ENCODE measurements around the gene SPAG7. TPM values are rescaled to one million over a fixed set of nuclear protein-coding genes. Genes with fewer than 3 reads are reported as not detected.

SPAG7 gene
- total RNA-seq, 2 experiments from 2014 or later, result 60.5 to 70.1 TPM

- peaks cover 52% of the 10 kb centered on the region for H3K4me1 Mint-ChIP-seq
- CTCF ChIA-PET, result interaction anchor here (0.7 to 4.4 kb wide), 4 partner anchors 21 to 802 kb away, joined by 3 to 34 read pairs (median 7); partner anchors contain the start of gene SPAG7
- ATAC-seq, result no peak
- H3K36me3 Mint-ChIP-seq, result peaks cover 62% of the 10 kb centered on the region
- peak overlapping the region; percentile 98 for H3K4me3 Mint-ChIP-seq
- H3K9me3 Mint-ChIP-seq (ENCODE audit: low read depth), result no peaks in the 10 kb centered on the region
- no peaks in the 10 kb centered on the region for H3K27me3 Mint-ChIP-seq
- peak overlapping the region; percentile 92 for H3K27ac Mint-ChIP-seq
- DNase-seq, result no peak
Measured at GRCh38 chr17:4945944-4946280, 21.7 kb downstream of the SPAG7 start.

- peak; percentile 40 for ATAC-seq
- Mint-ChIP-seq H3K4me1 (peaks cover 47% of the 10 kb centered on the region), H3K4me3 (peak overlapping the region; percentile 98), H3K27ac (peak overlapping the region; percentile 92), H3K36me3 (peaks cover 64% of the 10 kb centered on the region), H3K27me3 (no peaks in the 10 kb centered on the region), H3K9me3 (ENCODE audit: low read depth) (no peaks in the 10 kb centered on the region)
- DNase-seq, result peak; percentile 94
- CTCF ChIA-PET, result interaction anchor here (1.2 to 4.4 kb wide), 4 partner anchors 22 to 86 kb away, joined by 4 to 34 read pairs (median 7); partner anchors contain the start of gene SPAG7
Measured at GRCh38 chr17:4945176-4945943, 22.3 kb downstream of the SPAG7 start.

GRCh38 chr17:4944554-4945175 is 23.0 kb downstream of the SPAG7 start:
- CTCF ChIA-PET, result interaction anchor here (1.3 to 4.4 kb wide), 3 partner anchors 23 to 87 kb away, joined by 4 to 34 read pairs (median 9); partner anchors contain the start of gene SPAG7
- peak; percentile 67 for DNase-seq
- Mint-ChIP-seq H3K4me3 (peak overlapping the region; percentile 98), H3K36me3 (peaks cover 68% of the 10 kb centered on the region), H3K27ac (peak overlapping the region; percentile 92), H3K9me3 (ENCODE audit: low read depth) (no peaks in the 10 kb centered on the region), H3K4me1 (peaks cover 45% of the 10 kb centered on the region), H3K27me3 (no peaks in the 10 kb centered on the region)
- ATAC-seq, result no peak

GRCh38 chr17:4944163-4944553 is 23.5 kb downstream of the SPAG7 start:
- peak; percentile 20 for ATAC-seq
- CTCF ChIA-PET, result interaction anchor here (0.8 to 1.3 kb wide), 2 partner anchors 35 to 88 kb away, joined by 3 to 4 read pairs; no protein-coding TSS in a partner anchor
- peak; percentile 84 for DNase-seq
- Mint-ChIP-seq H3K27ac (peak overlapping the region; percentile 92), H3K4me1 (peaks cover 47% of the 10 kb centered on the region), H3K9me3 (ENCODE audit: low read depth) (no peaks in the 10 kb centered on the region), H3K27me3 (no peaks in the 10 kb centered on the region), H3K4me3 (peak overlapping the region; percentile 98), H3K36me3 (peaks cover 69% of the 10 kb centered on the region)

GRCh38 chr17:4942760-4943508 is 24.7 kb downstream of the SPAG7 start:
- no peaks in the 10 kb centered on the region for H3K9me3 Mint-ChIP-seq (ENCODE audit: low read depth)
- H3K36me3 Mint-ChIP-seq, result peaks cover 77% of the 10 kb centered on the region
- peak overlapping the region; percentile 92 for H3K27ac Mint-ChIP-seq
- H3K4me1 Mint-ChIP-seq, result peaks cover 53% of the 10 kb centered on the region
- DNase-seq (no peak), ATAC-seq (no peak)
- CTCF ChIA-PET, result no interaction called here
- H3K27me3 Mint-ChIP-seq, result no peaks in the 10 kb centered on the region
- H3K4me3 Mint-ChIP-seq, result peak overlapping the region; percentile 98

- Mint-ChIP-seq H3K4me1 (peaks cover 61% of the 10 kb centered on the region), H3K27ac (peak overlapping the region; percentile 92), H3K36me3 (peaks cover 75% of the 10 kb centered on the region), H3K4me3 (peak overlapping the region; percentile 98), H3K27me3 (no peaks in the 10 kb centered on the region), H3K9me3 (ENCODE audit: low read depth) (no peaks in the 10 kb centered on the region)
- ATAC-seq (no peak), DNase-seq (no peak)
- CTCF ChIA-PET, result interaction anchor here (2.7 kb wide), 2 partner anchors 32 to 38 kb away, joined by 18 to 24 read pairs; partner anchors contain the start of gene CHRNE
Measured at GRCh38 chr17:4941319-4941610, 26.4 kb downstream of the SPAG7 start.

- Mint-ChIP-seq H3K27ac (peak overlapping the region; percentile 92), H3K9me3 (ENCODE audit: low read depth) (no peaks in the 10 kb centered on the region), H3K4me3 (peak overlapping the region; percentile 98), H3K36me3 (peaks cover 75% of the 10 kb centered on the region), H3K27me3 (no peaks in the 10 kb centered on the region), H3K4me1 (peaks cover 62% of the 10 kb centered on the region)
- ATAC-seq (no peak), DNase-seq (peak; percentile 81)
- CTCF ChIA-PET, result interaction anchor here (0.8 to 2.7 kb wide), 15 partner anchors 8 to 231 kb away, joined by 3 to 29 read pairs (median 4); partner anchors contain the start of genes ARRB2, C17orf107, CAMTA2 and CHRNE
Measured at GRCh38 chr17:4940555-4941318, 26.9 kb downstream of the SPAG7 start.

- Mint-ChIP-seq H3K27ac (peak within 1 kb of the TSS; percentile 92), H3K36me3 (peaks cover 67% of the 10 kb centered on the region), H3K4me1 (peaks cover 60% of the 10 kb centered on the region), H3K27me3 (no peaks in the 10 kb centered on the region), H3K4me3 (peak within 1 kb of the TSS; percentile 98), H3K9me3 (ENCODE audit: low read depth) (no peaks in the 10 kb centered on the region)
- ATAC-seq (peak; percentile 84), DNase-seq (peak; percentile 99)
- CTCF ChIA-PET, result interaction anchor here (0.8 to 2.7 kb wide), 17 partner anchors 9 to 230 kb away, joined by 3 to 29 read pairs (median 4); partner anchors contain the start of genes ARRB2, C17orf107, CAMTA2 and CHRNE
Measured at GRCh38 chr17:4939796-4940554, 27.6 kb downstream of the SPAG7 start, which contains the start of the genes RNF167 and SLC25A11. RNF167 (plus strand) TSS chr17:4940268; CDS start chr17:4940910, 642 bp downstream. SLC25A11 (minus strand) TSS chr17:4940046; CDS start chr17:4939910, 136 bp downstream.

- Mint-ChIP-seq H3K4me1 (peaks cover 59% of the 10 kb centered on the region), H3K27ac (peak overlapping the region; percentile 83), H3K27me3 (no peaks in the 10 kb centered on the region), H3K4me3 (peak overlapping the region; percentile 98), H3K9me3 (ENCODE audit: low read depth) (no peaks in the 10 kb centered on the region), H3K36me3 (peaks cover 62% of the 10 kb centered on the region)
- ATAC-seq (no peak), DNase-seq (no peak)
- CTCF ChIA-PET, result interaction anchor here (0.8 to 2.7 kb wide), 17 partner anchors 9 to 372 kb away, joined by 3 to 29 read pairs (median 4); partner anchors contain the start of genes ARRB2, C17orf107, CAMTA2 and CHRNE
Measured at GRCh38 chr17:4939546-4939795, 28.1 kb downstream of the SPAG7 start.

- peaks cover 57% of the 10 kb centered on the region for H3K36me3 Mint-ChIP-seq
- H3K4me1 Mint-ChIP-seq, result peaks cover 59% of the 10 kb centered on the region
Measured at GRCh38 chr17:4938688-4939545, 28.7 kb downstream of the SPAG7 start.

GRCh38 chr17:4938069-4938491 is 29.5 kb downstream of the SPAG7 start:
- peak overlapping the region; percentile 83 for H3K27ac Mint-ChIP-seq

More at GRCh38 chr17:4938688-4939545, 28.7 kb downstream of the SPAG7 start:
- DNase-seq, result no peak
- Mint-ChIP-seq H3K4me3 (peak overlapping the region; percentile 98), H3K27me3 (no peaks in the 10 kb centered on the region), H3K27ac (peak overlapping the region; percentile 83), H3K9me3 (ENCODE audit: low read depth) (no peaks in the 10 kb centered on the region)
- CTCF ChIA-PET, result interaction anchor here (0.9 to 2.7 kb wide), 11 partner anchors 10 to 372 kb away, joined by 3 to 29 read pairs (median 5); partner anchors contain the start of genes ARRB2, CAMTA2, CHRNE and PFN1
- ATAC-seq, result no peak

More at GRCh38 chr17:4938069-4938491, 29.5 kb downstream of the SPAG7 start:
- Mint-ChIP-seq H3K4me3 (peak overlapping the region; percentile 98), H3K9me3 (ENCODE audit: low read depth) (no peaks in the 10 kb centered on the region), H3K4me1 (peaks cover 59% of the 10 kb centered on the region), H3K27me3 (no peaks in the 10 kb centered on the region), H3K36me3 (peaks cover 53% of the 10 kb centered on the region)
- DNase-seq (no peak), ATAC-seq (no peak)
- CTCF ChIA-PET, result no interaction called here
